PC-9 (cell line): Measurements from ENCODE around the gene MUC3A.

ENCODE experiments used
- EZH2 ChIP-seq: fragments of 200-600 bp; sonication (generic); IDR thresholded peaks from 2 replicates; pipeline ENCODE4 v1.8.0; 2017; ENCODE audit warnings: antibody characterized with exemption, low read depth
- TF ChIP-seq, protein P1 (sequence below): fragments of 200-600 bp; sonication (generic); conservative IDR thresholded peaks from 2 replicates; pipeline ENCODE4 v1.6.1; 2017; ENCODE audit warnings: mixed run types, antibody characterized with exemption, mild to moderate bottlenecking, moderate library complexity

- TF ChIP-seq, protein P1, sequence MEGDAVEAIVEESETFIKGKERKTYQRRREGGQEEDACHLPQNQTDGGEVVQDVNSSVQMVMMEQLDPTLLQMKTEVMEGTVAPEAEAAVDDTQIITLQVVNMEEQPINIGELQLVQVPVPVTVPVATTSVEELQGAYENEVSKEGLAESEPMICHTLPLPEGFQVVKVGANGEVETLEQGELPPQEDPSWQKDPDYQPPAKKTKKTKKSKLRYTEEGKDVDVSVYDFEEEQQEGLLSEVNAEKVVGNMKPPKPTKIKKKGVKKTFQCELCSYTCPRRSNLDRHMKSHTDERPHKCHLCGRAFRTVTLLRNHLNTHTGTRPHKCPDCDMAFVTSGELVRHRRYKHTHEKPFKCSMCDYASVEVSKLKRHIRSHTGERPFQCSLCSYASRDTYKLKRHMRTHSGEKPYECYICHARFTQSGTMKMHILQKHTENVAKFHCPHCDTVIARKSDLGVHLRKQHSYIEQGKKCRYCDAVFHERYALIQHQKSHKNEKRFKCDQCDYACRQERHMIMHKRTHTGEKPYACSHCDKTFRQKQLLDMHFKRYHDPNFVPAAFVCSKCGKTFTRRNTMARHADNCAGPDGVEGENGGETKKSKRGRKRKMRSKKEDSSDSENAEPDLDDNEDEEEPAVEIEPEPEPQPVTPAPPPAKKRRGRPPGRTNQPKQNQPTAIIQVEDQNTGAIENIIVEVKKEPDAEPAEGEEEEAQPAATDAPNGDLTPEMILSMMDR: no peak
- no peak for TF ChIP-seq EZH2
These were observed 28.3 kb upstream of the MUC3A start for GRCh38 chr7:100921039-100921438.
